ENCODE results near the gene SEMA6B.
"Not testable (repeated sequence)": the region's sequence is repeated elsewhere in the genome, so short reads cannot be mapped to it uniquely, and the experiment has no call there.

The SEMA6B gene

GRCh38 chr19:4538601-4538954 lies 20.9 kb downstream of the SEMA6B start:
- no peak overlapping the region for H3K4me3 Mint-ChIP-seq
- no peaks in the 10 kb centered on the region for H3K36me3 Mint-ChIP-seq
- H3K27ac Mint-ChIP-seq, result no peak overlapping the region

GRCh38 chr19:4537953-4538600 lies 21.4 kb downstream of the SEMA6B start:
- H3K27ac Mint-ChIP-seq, result no peak overlapping the region
- peaks cover 18% of the 10 kb centered on the region for H3K27me3 Mint-ChIP-seq
- peaks cover 4% of the 10 kb centered on the region for H3K4me1 Mint-ChIP-seq
- ATAC-seq (ENCODE audit: low read depth) (no peak), DNase-seq (ENCODE audit: low spot score in 2 of 2) (no peak)
- no peaks in the 10 kb centered on the region for H3K9me3 Mint-ChIP-seq
- H3K4me3 Mint-ChIP-seq, result no peak overlapping the region
- no peaks in the 10 kb centered on the region for H3K36me3 Mint-ChIP-seq

More at GRCh38 chr19:4538601-4538954, 20.9 kb downstream of the SEMA6B start:
- ATAC-seq (ENCODE audit: low read depth) (no peak), DNase-seq (ENCODE audit: low spot score in 2 of 2) (no peak)
- Mint-ChIP-seq H3K27me3 (peaks cover 13% of the 10 kb centered on the region), H3K4me1 (peaks cover 4% of the 10 kb centered on the region), H3K9me3 (no peaks in the 10 kb centered on the region)

- no peak for ATAC-seq (ENCODE audit: low read depth)
- Mint-ChIP-seq H3K9me3 (no peaks in the 10 kb centered on the region), H3K27ac (no peak overlapping the region), H3K27me3 (peaks cover 18% of the 10 kb centered on the region), H3K4me3 (no peak overlapping the region), H3K36me3 (no peaks in the 10 kb centered on the region), H3K4me1 (peaks cover 4% of the 10 kb centered on the region)
- no peak for DNase-seq (ENCODE audit: low spot score in 2 of 2)
These were observed 22.7 kb downstream of the SEMA6B start for GRCh38 chr19:4536798-4537197.

- Mint-ChIP-seq H3K4me3 (peak within 1 kb of the TSS; percentile 37), H3K36me3 (no peaks in the 10 kb centered on the region), H3K4me1 (peaks cover 5% of the 10 kb centered on the region), H3K27ac (no peak within 1 kb of the TSS), H3K27me3 (peaks cover 22% of the 10 kb centered on the region), H3K9me3 (no peaks in the 10 kb centered on the region)
- DNase-seq (ENCODE audit: low spot score in 2 of 2), result peak in 1 of 2 donors; percentile 47
- peak; percentile 73 for ATAC-seq (ENCODE audit: low read depth)
These were observed 24.4 kb downstream of the SEMA6B start, which contains the start of gene PLIN5 for GRCh38 chr19:4534836-4535658. Gene PLIN5, minus strand, starts transcription at chr19:4535224. Its CDS starts 1,150 bp downstream, at chr19:4534074.

GRCh38 chr19:4533835-4534424 lies 25.6 kb downstream of the SEMA6B start:
- H3K27ac Mint-ChIP-seq, result no peak overlapping the region
- H3K4me1 Mint-ChIP-seq, result peaks cover 2% of the 10 kb centered on the region
- peaks cover 17% of the 10 kb centered on the region for H3K27me3 Mint-ChIP-seq
- H3K4me3 Mint-ChIP-seq, result no peak overlapping the region
- DNase-seq (ENCODE audit: low spot score in 2 of 2) (no peak), ATAC-seq (ENCODE audit: low read depth) (no peak)
- H3K9me3 Mint-ChIP-seq, result no peaks in the 10 kb centered on the region
- H3K36me3 Mint-ChIP-seq, result no peaks in the 10 kb centered on the region

- no peak overlapping the region for H3K4me3 Mint-ChIP-seq
- no peak overlapping the region for H3K27ac Mint-ChIP-seq
- peaks cover 16% of the 10 kb centered on the region for H3K27me3 Mint-ChIP-seq
These were observed 26.1 kb downstream of the SEMA6B start for GRCh38 chr19:4533334-4533733.

GRCh38 chr19:4531562-4532165 lies 27.8 kb downstream of the SEMA6B start:
- Mint-ChIP-seq H3K9me3 (no peaks in the 10 kb centered on the region), H3K4me1 (peaks cover 2% of the 10 kb centered on the region), H3K36me3 (no peaks in the 10 kb centered on the region), H3K4me3 (no peak overlapping the region), H3K27ac (no peak overlapping the region), H3K27me3 (peaks cover 14% of the 10 kb centered on the region)
- no peak for ATAC-seq (ENCODE audit: low read depth)
- DNase-seq (ENCODE audit: low spot score in 2 of 2), result no peak

More at GRCh38 chr19:4533334-4533733, 26.1 kb downstream of the SEMA6B start:
- Mint-ChIP-seq H3K9me3 (no peaks in the 10 kb centered on the region), H3K36me3 (no peaks in the 10 kb centered on the region), H3K4me1 (peaks cover 2% of the 10 kb centered on the region)
- ATAC-seq (ENCODE audit: low read depth) (no peak), DNase-seq (ENCODE audit: low spot score in 2 of 2) (no peak)

GRCh38 chr19:4529924-4530522 lies 29.5 kb downstream of the SEMA6B start:
- Mint-ChIP-seq H3K9me3 (no peaks in the 10 kb centered on the region), H3K36me3 (no peaks in the 10 kb centered on the region)

GRCh38 chr19:4528843-4529242 lies 30.6 kb downstream of the SEMA6B start:
- Mint-ChIP-seq H3K36me3 (no peaks in the 10 kb centered on the region), H3K27me3 (peaks cover 12% of the 10 kb centered on the region), H3K9me3 (no peaks in the 10 kb centered on the region), H3K4me3 (no peak overlapping the region), H3K27ac (no peak overlapping the region), H3K4me1 (peaks cover 2% of the 10 kb centered on the region)
- ATAC-seq (ENCODE audit: low read depth), result no peak
- no peak for DNase-seq (ENCODE audit: low spot score in 2 of 2)

More at GRCh38 chr19:4529924-4530522, 29.5 kb downstream of the SEMA6B start:
- ATAC-seq (ENCODE audit: low read depth) (no peak), DNase-seq (ENCODE audit: low spot score in 2 of 2) (no peak)
- Mint-ChIP-seq H3K4me3 (no peak overlapping the region), H3K27me3 (peaks cover 12% of the 10 kb centered on the region), H3K27ac (no peak overlapping the region), H3K4me1 (peaks cover 2% of the 10 kb centered on the region)

GRCh38 chr19:4527377-4527776 lies 32.1 kb downstream of the SEMA6B start:
- not testable (repeated sequence) for H3K4me3 Mint-ChIP-seq; DNase-seq (ENCODE audit: low spot score in 2 of 2); H3K9me3 Mint-ChIP-seq; H3K4me1 Mint-ChIP-seq; H3K27me3 Mint-ChIP-seq; H3K27ac Mint-ChIP-seq; ATAC-seq (ENCODE audit: low read depth); H3K36me3 Mint-ChIP-seq

GRCh38 chr19:4525563-4526002 lies 33.9 kb downstream of the SEMA6B start:
- H3K27me3 Mint-ChIP-seq, result peaks cover 8% of the 10 kb centered on the region
- no peak overlapping the region for H3K27ac Mint-ChIP-seq
- H3K4me1 Mint-ChIP-seq, result no peaks in the 10 kb centered on the region
- DNase-seq (ENCODE audit: low spot score in 2 of 2) (no peak), ATAC-seq (ENCODE audit: low read depth) (no peak)
- no peaks in the 10 kb centered on the region for H3K36me3 Mint-ChIP-seq
- no peaks in the 10 kb centered on the region for H3K9me3 Mint-ChIP-seq
- H3K4me3 Mint-ChIP-seq, result no peak overlapping the region

GRCh38 chr19:4524808-4525562 lies 34.5 kb downstream of the SEMA6B start:
- no peak overlapping the region for H3K4me3 Mint-ChIP-seq

More at GRCh38 chr19:4524808-4525562, 34.5 kb downstream of the SEMA6B start:
- peak; percentile 66 to 68 for DNase-seq (ENCODE audit: low spot score in 2 of 2)
- peak; percentile 80 for ATAC-seq (ENCODE audit: low read depth)
- H3K27me3 Mint-ChIP-seq, result peaks cover 8% of the 10 kb centered on the region
- no peak overlapping the region for H3K27ac Mint-ChIP-seq
- H3K9me3 Mint-ChIP-seq, result no peaks in the 10 kb centered on the region
- H3K36me3 Mint-ChIP-seq, result no peaks in the 10 kb centered on the region
- H3K4me1 Mint-ChIP-seq, result no peaks in the 10 kb centered on the region

All from memory B cell (primary cell).